ENCODE results near the gene GLB1L3.

Gene GLB1L3

GRCh38 chr11:134362192-134362901 is 86.2 kb downstream of the GLB1L3 start:
- no peak for DNase-seq (ENCODE audit: low read depth)

GRCh38 chr11:134363161-134363560 is 87.0 kb downstream of the GLB1L3 start:
- no peak for DNase-seq (ENCODE audit: low read depth)

- no peak for DNase-seq (ENCODE audit: low read depth)
These were observed 87.4 kb downstream of the GLB1L3 start for GRCh38 chr11:134363592-134363991.

- DNase-seq (ENCODE audit: low read depth) = no peak
These were observed 88.1 kb downstream of the GLB1L3 start for GRCh38 chr11:134364261-134364660.

GRCh38 chr11:134365011-134365925 is 89.1 kb downstream of the GLB1L3 start:
- DNase-seq (ENCODE audit: low read depth) = no peak

GRCh38 chr11:134366254-134366653 is 90.1 kb downstream of the GLB1L3 start:
- DNase-seq (ENCODE audit: low read depth) = no peak

GRCh38 chr11:134367781-134368180 is 91.6 kb downstream of the GLB1L3 start:
- no peak for DNase-seq (ENCODE audit: low read depth)
